Measurements from ENCODE around the gene WDR36. TPM values are rescaled to one million over a fixed set of nuclear protein-coding genes. Genes with fewer than 3 reads are reported as not detected.

Gene WDR36
- total and polyA plus RNA-seq, 2 of the 4 experiments (the other 2 are of a cell fraction), result 11.9 to 87.8 TPM

DNA sequence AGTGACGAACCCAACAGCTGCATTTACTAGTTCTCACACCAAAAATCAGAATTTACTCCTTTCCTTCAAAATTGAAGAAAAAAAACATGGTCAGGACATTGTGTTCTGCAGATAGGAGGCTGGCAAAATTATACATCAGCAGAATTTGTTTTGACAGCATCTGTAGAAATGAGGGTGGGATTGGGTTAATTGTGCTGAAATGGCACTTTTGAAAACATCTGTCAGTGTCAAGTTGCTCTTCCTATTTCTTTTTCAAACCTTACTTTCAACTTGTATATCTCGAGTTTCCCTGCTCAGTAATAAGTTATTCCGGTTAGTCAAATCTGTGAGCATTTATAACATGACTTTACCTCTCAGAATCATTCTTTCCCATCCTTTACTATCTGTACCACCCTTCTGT lies 19.8 kb downstream of the WDR36 start:
- no peak overlapping the region for H2BK15ac ChIP-seq (ENCODE audit: low read depth, low read length)
- POLR2A ChIA-PET (ENCODE audit: unreplicated experiment), result no interaction called here
- H4K20me1 ChIP-seq (ENCODE audit: insufficient read depth, low read length), result no peaks in the 10 kb centered on the region; the same call in 1 of the 2 replicates
- H4K5ac ChIP-seq (ENCODE audit: low read depth, low read length), result no peak overlapping the region
- no peaks in the 10 kb centered on the region for H3K9me3 ChIP-seq (ENCODE audit: control insufficient read depth, insufficient read depth, low read length)
- H3K4ac ChIP-seq (ENCODE audit: low read depth, low read length), result no peak overlapping the region
- no peaks in the 10 kb centered on the region for H3K27me3 ChIP-seq (ENCODE audit: control insufficient read depth, insufficient read depth, low read length)
- H3K4me2 ChIP-seq (ENCODE audit: low read depth, low read length), result no peak overlapping the region
- DNase-seq (no peak), ATAC-seq (ENCODE audit: low read depth) (no peak)
- H3K9ac ChIP-seq (ENCODE audit: low read depth, low read length), result no peak overlapping the region
- no peak overlapping the region for H2AFZ ChIP-seq (replicated peaks; ENCODE audit: low read length, poor library complexity)
- peaks cover under 1% of the 10 kb centered on the region; the same call in 1 of the 2 replicates for H3K4me1 ChIP-seq (ENCODE audit: control insufficient read depth, insufficient read depth, low read length)
- H3K9me1 ChIP-seq (ENCODE audit: insufficient read depth, low read length), result no peaks in the 10 kb centered on the region
- intact Hi-C loops (cut with micrococcal nuclease) (no loop called here), dilution Hi-C loops (cut with HindIII; ENCODE audit: low sequenced_read_pairs, unreplicated experiment) (no loop called here), in situ Hi-C loops (cut with MboI; ENCODE audit: low sequenced_read_pairs) (no loop called here)
- no peak overlapping the region for H4K8ac ChIP-seq (ENCODE audit: low read depth in 2 of 2, low read length in 2 of 2)
- H3K56ac ChIP-seq (ENCODE audit: extremely low read depth, insufficient read depth, low read length), result no peak overlapping the region
- no peak overlapping the region for H3K27ac ChIP-seq (ENCODE audit: insufficient read depth, low read length)
- no peak overlapping the region for H2AK9ac ChIP-seq (replicated peaks; ENCODE audit: low read depth, low read length, poor library complexity)
- peaks cover under 1 to 3% of the 10 kb centered on the region in 2 experiments; a peak in 3 of 4 replicates for H3K79me1 ChIP-seq (ENCODE audit: low read depth in 1 of 2, low read length in 2 of 2)
- H3K4me3 ChIP-seq (ENCODE audit: insufficient read depth, low read depth, low read length), result no peak overlapping the region
- no peak overlapping the region for H2AK5ac ChIP-seq (ENCODE audit: low read depth, low read length)
- H3K36me3 ChIP-seq (ENCODE audit: control insufficient read depth, insufficient read depth, low read length), result peaks cover 18% of the 10 kb centered on the region
- 100% methylated on average over 2 of the region's 3 CpGs; no CpG with 5 or more reads in 1 of the 2 experiments for WGBS, 2 experiments (ENCODE audit: extremely low coverage in 2 of 2, insufficient read length in 1 of 2)
- BruUV-seq (replicated peaks), result no TSS peak
- H3K14ac ChIP-seq (replicated peaks; ENCODE audit: low read depth, low read length), result no peak overlapping the region
- H3K18ac ChIP-seq (ENCODE audit: low read depth, low read length), result no peak overlapping the region
- no peak overlapping the region for H2BK20ac ChIP-seq (ENCODE audit: low read depth, low read length)
- H3K23ac ChIP-seq (ENCODE audit: low read depth, low read length), result no peak overlapping the region
- H4K91ac ChIP-seq (ENCODE audit: insufficient read depth, low read depth, low read length), result no peak overlapping the region
- CTCF ChIA-PET, result no interaction called here
- H2BK120ac ChIP-seq (ENCODE audit: low read depth, low read length), result no peak overlapping the region
- TF ChIP-seq CHD1 (IDR thresholded peaks at IDR 0.05; ENCODE audit: low read depth, low read length) (no peak), MAFK (IDR thresholded peaks at IDR 0.05; ENCODE audit: low read depth, low read length) (peak; percentile 92)
- no peak overlapping the region for H2BK5ac ChIP-seq (ENCODE audit: low read depth, low read length, poor library complexity, severe bottlenecking)

Measured in IMR-90 (cell line).